ENCODE results near the gene TESPA1.

- no peak for TF ChIP-seq FOXK2 (IDR thresholded peaks at IDR 0.05)
- no peak for TF ChIP-seq L3MBTL2 (conservative IDR thresholded peaks at IDR 0.05)
- no peak for TF ChIP-seq FOXM1 (IDR thresholded peaks at IDR 0.05; ENCODE audit: borderline replicate concordance)
- no peak for TF ChIP-seq SUZ12 (IDR thresholded peaks at IDR 0.05)
- TF ChIP-seq BHLHE40 (IDR thresholded peaks at IDR 0.05; ENCODE audit: borderline replicate concordance), result no peak
- TF ChIP-seq SP1 (IDR thresholded peaks at IDR 0.05), result no peak
- TF ChIP-seq TARDBP (IDR thresholded peaks at IDR 0.05), result no peak
- TF ChIP-seq HDGF (IDR thresholded peaks at IDR 0.05; ENCODE audit: borderline replicate concordance), result no peak
- no peak for TF ChIP-seq FOXA1 (IDR thresholded peaks at IDR 0.05)
- no peak for TF ChIP-seq PKNOX1 (IDR thresholded peaks at IDR 0.05)
Observed at GRCh38 chr12:54932691-54933090, 51.9 kb downstream of the TESPA1 start.

All from HEK293T (cell line).